CD4-positive, alpha-beta memory T cell (primary cell): ENCODE results near the gene ATP5PD. TPM values are rescaled to one million over a fixed set of nuclear protein-coding genes. Genes with fewer than 3 reads are reported as not detected.

Source experiments
- CTCF ChIA-PET: fragments of 350-600 bp; sonication (Branson Sonifier 250); formaldehyde crosslinking; loops from one replicate; lab custom pipeline; 2021; ENCODE audit warnings: inconsistent platforms; ENCODE audit not compliant: partially characterized antibody; lab: Charles Lee
- POLR2A ChIA-PET: fragments of 350-600 bp; sonication (Branson Sonifier 250); formaldehyde crosslinking; loops from one replicate; lab custom pipeline; 2021; ENCODE audit not compliant: partially characterized antibody; lab: Charles Lee
- DNase-seq, 5 donors: peaks; one replicate each; pipeline versions ENCODE4 v3.0.0 to v3.0.0-alpha.2; 2020 to 2022; ENCODE audit warnings: mixed read lengths in 1 of 5
- H3K27ac ChIP-seq: one replicate; pipeline ENCODE4 v1.7.0; 2013; ENCODE audit warnings: low read depth, low read length
- H3K27me3 ChIP-seq: 2 replicates; pipeline ENCODE4 v1.7.0; 2013; ENCODE audit warnings: mild to moderate bottlenecking, low read length, moderate library complexity; ENCODE audit not compliant: insufficient read depth
- H3K36me3 ChIP-seq: 2 replicates; pipeline ENCODE4 v1.7.0; 2013; ENCODE audit warnings: mild to moderate bottlenecking, low read length, moderate library complexity; ENCODE audit not compliant: insufficient read depth
- H3K4me1 ChIP-seq: 2 replicates; pipeline ENCODE4 v1.7.0; 2013; ENCODE audit warnings: mild to moderate bottlenecking, low read length, moderate library complexity; ENCODE audit not compliant: insufficient read depth
- H3K4me3 ChIP-seq, 2 donors: one replicate each; pipeline ENCODE4 v1.7.0; 2013; ENCODE audit warnings: low read length in 2 of 2, mild to moderate bottlenecking in 1 of 2
- H3K9me3 ChIP-seq, 2 donors: one replicate each; pipeline ENCODE4 v1.7.0; 2013; ENCODE audit warnings: low read length in 2 of 2, control low read depth in 1 of 2; ENCODE audit not compliant: control insufficient read depth in 1 of 2
- H3K27ac Mint-ChIP-seq, 7 donors: one replicate each; pipeline ENCODE4 v1.8.0; 2020 to 2021; ENCODE audit warnings: mixed read lengths in 7 of 7, mild to moderate bottlenecking in 6 of 7, inconsistent platforms in 3 of 7, moderate library complexity in 3 of 7
- H3K27me3 Mint-ChIP-seq, 2 donors: one replicate each; pipeline ENCODE4 v1.8.0; 2020 to 2021; ENCODE audit warnings: mixed read lengths in 2 of 2
- H3K36me3 Mint-ChIP-seq, 2 donors: one replicate each; pipeline ENCODE4 v1.8.0; 2020 to 2021; ENCODE audit warnings: mixed read lengths in 2 of 2, inconsistent platforms in 1 of 2, mild to moderate bottlenecking in 1 of 2
- H3K4me1 Mint-ChIP-seq, 4 donors: one replicate each; pipeline ENCODE4 v1.8.0; 2020 to 2021; ENCODE audit warnings: mixed read lengths in 4 of 4, mild to moderate bottlenecking in 1 of 4
- H3K4me3 Mint-ChIP-seq, 8 donors: one replicate each; pipeline ENCODE4 v1.8.0; 2020 to 2021; ENCODE audit warnings: mixed read lengths in 8 of 8, mild to moderate bottlenecking in 7 of 8, moderate library complexity in 6 of 8, inconsistent platforms in 3 of 8
- H3K9me3 Mint-ChIP-seq, 8 donors: one replicate each; pipeline ENCODE4 v1.8.0; 2020 to 2021; ENCODE audit warnings: mixed read lengths in 8 of 8, mild to moderate bottlenecking in 5 of 8, inconsistent platforms in 3 of 8, moderate library complexity in 1 of 8
- intact Hi-C: fragments of 100-400 bp; cut with micrococcal nuclease; formaldehyde crosslinking; loops from one replicate; pipeline ENCODE4 v1.15.1; 2023
- polyA plus RNA-seq, 2 donors: library from polyadenylated mRNA; unstranded; fragments of 300-500 nt; fragmentation: Illumina TruSeq; gene quantifications; one replicate each; pipeline ENCODE4 v1.2.3, GENCODE V29; 2021
- total RNA-seq, 2 experiments: library from RNA; stranded (reverse); gene quantifications; one replicate each; pipeline ENCODE4 v1.2.3, GENCODE V29; 2021

Gene ATP5PD
- total and polyA plus RNA-seq, 4 experiments from 2014 or later: 167 to 552 (median 300) TPM

GRCh38 chr17:75012346-75013091 lies 34.2 kb downstream of the ATP5PD start, which contains the start of gene MRPL58:
Gene MRPL58 (plus strand): TSS chr17:75012670. CDS start chr17:75012687, 17 bp downstream.
- no peaks in the 10 kb centered on the region for H3K27me3 Mint-ChIP-seq
- Histone ChIP-seq H3K36me3 (peaks cover 6% of the 10 kb centered on the region), H3K4me3 (peak within 1 kb of the TSS; percentile 85 to 90), H3K4me1 (peaks cover 19% of the 10 kb centered on the region), H3K27me3 (no peaks in the 10 kb centered on the region), H3K27ac (peak within 1 kb of the TSS; percentile 71), H3K9me3 (no peaks in the 10 kb centered on the region)
- H3K36me3 Mint-ChIP-seq: peaks cover 13 to 19% of the 10 kb centered on the region in 2 donors
- peak within 1 kb of the TSS; percentile 93 to 98 (median 96) for H3K4me3 Mint-ChIP-seq
- H3K9me3 Mint-ChIP-seq: peaks cover 0 to 2% (median 0%) of the 10 kb centered on the region in 8 donors
- intact Hi-C loops: loop anchor here (1.0 kb wide), 5 partner anchors 24 to 97 kb away; partner anchors contain the start of genes ARMC7 and ATP5PD
- ChIA-PET POLR2A (interaction anchor here (0.8 to 4.3 kb wide), 29 partner anchors 8 to 504 kb away, joined by 3 to 91 read pairs (median 7); partner anchors contain the start of genes ATP5PD, CDR2L, FDXR and GRB2), CTCF (interaction anchor here (0.9 to 9.5 kb wide), 27 partner anchors 9 to 237 kb away, joined by 3 to 89 read pairs (median 7); partner anchors contain the start of genes ATP5PD, CDR2L, HID1 and KCTD2)
- peak; percentile 75 to 79 (median 76) for DNase-seq
- peaks cover 20 to 44% (median 32%) of the 10 kb centered on the region in 4 donors for H3K4me1 Mint-ChIP-seq
- H3K27ac Mint-ChIP-seq: peak within 1 kb of the TSS; percentile 80 to 94 (median 92)

DNA sequence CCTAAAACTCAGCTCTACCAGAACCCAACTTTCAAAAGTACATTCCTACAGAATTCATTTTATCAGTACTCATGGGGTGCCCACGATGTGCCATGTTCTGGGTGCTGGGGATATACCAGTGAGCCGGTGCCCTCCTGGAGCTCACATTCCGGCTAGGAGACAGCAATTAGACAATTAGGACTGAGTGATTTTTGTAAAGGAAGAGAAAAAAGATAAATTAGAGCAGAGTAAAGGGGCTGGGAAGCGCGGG lies 34.7 kb downstream of the ATP5PD start:
- CTCF ChIA-PET: interaction anchor here (0.8 to 9.5 kb wide), 23 partner anchors 8 to 237 kb away, joined by 3 to 89 read pairs (median 8); partner anchors contain the start of genes ATP5PD, CDR2L and KCTD2
- Mint-ChIP-seq H3K36me3 (peaks cover 13 to 18% of the 10 kb centered on the region in 2 donors), H3K27ac (peak overlapping the region in 6 of 7 donors; percentile 80 to 94 (median 92))

GRCh38 chr17:75011401-75012095 lies 35.2 kb downstream of the ATP5PD start:
- H3K27ac Mint-ChIP-seq: peak overlapping the region in 6 of 7 donors; percentile 35 to 94 (median 85)
- no peak overlapping the region for H3K27ac ChIP-seq
- H3K9me3 ChIP-seq: no peaks in the 10 kb centered on the region
- intact Hi-C loops: loop anchor here (1.0 kb wide), 5 partner anchors 25 to 98 kb away; partner anchors contain the start of genes ARMC7 and ATP5PD
- H3K4me1 ChIP-seq: peaks cover 19% of the 10 kb centered on the region
- H3K27me3 ChIP-seq: no peaks in the 10 kb centered on the region
- DNase-seq: no peak
- H3K36me3 Mint-ChIP-seq: peaks cover 9 to 13% of the 10 kb centered on the region in 2 donors
- ChIA-PET POLR2A (interaction anchor here (0.8 to 4.3 kb wide), 18 partner anchors 20 to 394 kb away, joined by 3 to 91 read pairs (median 12); partner anchors contain the start of genes ATP5PD, CDR2L, FDXR and GRB2), CTCF (interaction anchor here (0.8 to 9.5 kb wide), 22 partner anchors 8 to 238 kb away, joined by 3 to 89 read pairs (median 9); partner anchors contain the start of genes ATP5PD, CDR2L and KCTD2)
- H3K4me1 Mint-ChIP-seq: peaks cover 20 to 39% (median 31%) of the 10 kb centered on the region in 4 donors
- peaks cover 0 to 2% of the 10 kb centered on the region in 2 donors for H3K27me3 Mint-ChIP-seq
- H3K9me3 Mint-ChIP-seq: peaks cover 0 to 2% (median 0%) of the 10 kb centered on the region in 8 donors
- H3K36me3 ChIP-seq: peaks cover 2% of the 10 kb centered on the region
- H3K4me3 ChIP-seq: no peak overlapping the region
- peak overlapping the region; percentile 93 to 98 (median 96) for H3K4me3 Mint-ChIP-seq

More for the DNA sequence above, 34.7 kb downstream of the ATP5PD start:
- H3K27ac ChIP-seq: peak overlapping the region; percentile 71
- H3K4me1 ChIP-seq: peaks cover 19% of the 10 kb centered on the region
- no peaks in the 10 kb centered on the region for H3K9me3 ChIP-seq
- intact Hi-C loops: loop anchor here (1.0 kb wide), 5 partner anchors 24 to 97 kb away; partner anchors contain the start of genes ARMC7 and ATP5PD
- H3K4me3 Mint-ChIP-seq: peak overlapping the region; percentile 93 to 98 (median 96)
- no peaks in the 10 kb centered on the region for H3K27me3 ChIP-seq
- H3K4me3 ChIP-seq: peak overlapping the region in 1 of 2 donors; percentile 90
- peaks cover 0 to 2% (median 0%) of the 10 kb centered on the region in 8 donors for H3K9me3 Mint-ChIP-seq
- peaks cover 6% of the 10 kb centered on the region for H3K36me3 ChIP-seq
- no peaks in the 10 kb centered on the region for H3K27me3 Mint-ChIP-seq
- H3K4me1 Mint-ChIP-seq: peaks cover 20 to 44% (median 32%) of the 10 kb centered on the region in 4 donors
- POLR2A ChIA-PET: interaction anchor here (0.9 to 4.3 kb wide), 22 partner anchors 13 to 394 kb away, joined by 3 to 91 read pairs (median 10); partner anchors contain the start of genes ATP5PD, CDR2L, FDXR and GRB2
- peak in 1 of 5 donors; percentile 4 for DNase-seq

DNA sequence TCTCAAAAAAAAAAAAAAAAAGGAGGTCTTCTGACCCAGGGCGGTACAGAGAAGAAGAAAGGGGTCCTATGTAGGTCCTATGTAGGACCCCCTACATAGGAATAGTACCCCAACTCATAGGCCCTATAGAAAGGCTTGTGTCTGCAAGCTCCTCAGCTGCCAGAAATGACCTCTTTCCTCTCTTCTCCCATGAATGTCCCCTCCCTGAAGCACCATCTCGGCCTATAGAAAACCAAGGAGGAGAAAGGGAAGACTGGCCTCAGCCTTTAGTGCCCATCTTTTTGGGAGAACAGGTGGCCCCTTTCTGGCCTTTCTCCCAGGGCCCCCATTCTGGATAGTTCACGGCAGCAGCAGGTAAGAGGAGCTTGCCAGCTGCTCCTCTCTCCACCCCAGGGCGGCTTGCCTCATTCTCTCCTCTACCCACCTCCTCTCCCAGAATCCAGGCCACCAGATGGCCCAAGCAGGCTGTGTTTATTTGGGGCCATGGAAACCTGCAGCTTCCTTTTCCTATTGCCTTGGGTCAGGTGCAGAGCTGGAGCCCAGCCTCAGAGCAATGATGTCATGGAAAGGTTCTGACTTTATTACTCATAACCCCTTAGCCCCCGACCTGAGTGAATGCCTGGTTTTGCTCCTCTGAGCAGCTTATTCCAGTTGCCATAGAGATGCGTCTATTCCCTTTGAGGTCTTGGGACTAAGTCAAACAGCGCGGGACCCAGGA lies 35.9 kb downstream of the ATP5PD start:
- POLR2A ChIA-PET: interaction anchor here (0.8 to 4.3 kb wide), 8 partner anchors 21 to 77 kb away, joined by 3 to 91 read pairs (median 20); partner anchors contain the start of genes ATP5PD, CDR2L, HID1 and KCTD2
- H3K9me3 ChIP-seq: no peaks in the 10 kb centered on the region
- Mint-ChIP-seq H3K36me3 (peaks cover 7 to 11% of the 10 kb centered on the region in 2 donors), H3K27me3 (peaks cover 0 to 2% of the 10 kb centered on the region in 2 donors), H3K9me3 (peaks cover 0 to 2% (median 0%) of the 10 kb centered on the region in 8 donors), H3K4me3 (peak overlapping the region; percentile 20 to 95 (median 60)), H3K27ac (peak overlapping the region in 4 of 7 donors; percentile 35 to 80 (median 45)), H3K4me1 (peaks cover 19 to 36% (median 28%) of the 10 kb centered on the region in 4 donors)
- CTCF ChIA-PET: interaction anchor here (1.3 to 9.5 kb wide), 13 partner anchors 11 to 191 kb away, joined by 3 to 89 read pairs (median 15); partner anchors contain the start of genes ATP5PD, CDR2L and KCTD2
- peaks cover 19% of the 10 kb centered on the region for H3K4me1 ChIP-seq
- no peaks in the 10 kb centered on the region for H3K36me3 ChIP-seq
- no peaks in the 10 kb centered on the region for H3K27me3 ChIP-seq
- DNase-seq: peak in 1 of 5 donors; percentile 13
- H3K4me3 ChIP-seq: no peak overlapping the region
- intact Hi-C loops: no loop called here
- H3K27ac ChIP-seq: no peak overlapping the region

GRCh38 chr17:75009139-75009724 lies 37.5 kb downstream of the ATP5PD start:
- no peak for DNase-seq
- Histone ChIP-seq H3K36me3 (no peaks in the 10 kb centered on the region), H3K4me3 (no peak overlapping the region), H3K9me3 (no peaks in the 10 kb centered on the region), H3K27ac (no peak overlapping the region), H3K27me3 (no peaks in the 10 kb centered on the region), H3K4me1 (peaks cover 19% of the 10 kb centered on the region)
- ChIA-PET POLR2A (interaction anchor here (0.7 kb wide), 1 partner anchor 26 kb away, joined by 3 read pairs; no protein-coding TSS in a partner anchor), CTCF (interaction anchor here (1.0 to 9.5 kb wide), 3 partner anchors 24 to 51 kb away, joined by 3 to 89 read pairs (median 28); no protein-coding TSS in a partner anchor)
- no peak overlapping the region for H3K4me3 Mint-ChIP-seq
- H3K9me3 Mint-ChIP-seq: peaks cover 0 to 2% (median 0%) of the 10 kb centered on the region in 8 donors
- peaks cover 2% of the 10 kb centered on the region in 2 donors for H3K27me3 Mint-ChIP-seq
- H3K36me3 Mint-ChIP-seq: peaks cover 3 to 5% of the 10 kb centered on the region in 2 donors
- intact Hi-C loops: no loop called here
- no peak overlapping the region for H3K27ac Mint-ChIP-seq
- peaks cover 11 to 25% (median 19%) of the 10 kb centered on the region in 4 donors for H3K4me1 Mint-ChIP-seq
